OCI-LY7 (cell line): ENCODE measurements around the gene DPYD.

Experiments
- CTCF ChIP-seq: fragments of 200-600 bp; sonication (generic); conservative IDR thresholded peaks from 2 replicates; pipeline ENCODE4 v1.5.1; 2014; ENCODE audit warnings: mild to moderate bottlenecking, antibody characterized with exemption, low read length, moderate library complexity, mixed read lengths
- EZH2phosphoT487 ChIP-seq: fragments of 200-600 bp; sonication (generic); IDR thresholded peaks from 2 replicates; pipeline ENCODE4 v1.6.1; 2018; ENCODE audit warnings: low read depth, borderline replicate concordance, mild to moderate bottlenecking, mixed run types, antibody characterized with exemption, low read length, moderate library complexity, mixed read lengths

GRCh38 chr1:97767381-97767780, 153.5 kb downstream of the DPYD start:
- TF ChIP-seq CTCF (no peak), EZH2phosphoT487 (no peak)
